GM18507 (cell line): Measurements from ENCODE around the gene NPC1L1.

Experiments used
- DNase-seq: peaks from one replicate; pipeline ENCODE4 v3.0.0; 2011; ENCODE audit warnings: low read depth; ENCODE audit not compliant: insufficient read length; ENCODE audit errors: extremely low spot score
- FAIRE-seq: peaks from 2 replicates; lab custom pipeline; 2011; peaks lifted over from hg19 to GRCh38; lab: Jason Lieb, UNC

Gene NPC1L1

DNA sequence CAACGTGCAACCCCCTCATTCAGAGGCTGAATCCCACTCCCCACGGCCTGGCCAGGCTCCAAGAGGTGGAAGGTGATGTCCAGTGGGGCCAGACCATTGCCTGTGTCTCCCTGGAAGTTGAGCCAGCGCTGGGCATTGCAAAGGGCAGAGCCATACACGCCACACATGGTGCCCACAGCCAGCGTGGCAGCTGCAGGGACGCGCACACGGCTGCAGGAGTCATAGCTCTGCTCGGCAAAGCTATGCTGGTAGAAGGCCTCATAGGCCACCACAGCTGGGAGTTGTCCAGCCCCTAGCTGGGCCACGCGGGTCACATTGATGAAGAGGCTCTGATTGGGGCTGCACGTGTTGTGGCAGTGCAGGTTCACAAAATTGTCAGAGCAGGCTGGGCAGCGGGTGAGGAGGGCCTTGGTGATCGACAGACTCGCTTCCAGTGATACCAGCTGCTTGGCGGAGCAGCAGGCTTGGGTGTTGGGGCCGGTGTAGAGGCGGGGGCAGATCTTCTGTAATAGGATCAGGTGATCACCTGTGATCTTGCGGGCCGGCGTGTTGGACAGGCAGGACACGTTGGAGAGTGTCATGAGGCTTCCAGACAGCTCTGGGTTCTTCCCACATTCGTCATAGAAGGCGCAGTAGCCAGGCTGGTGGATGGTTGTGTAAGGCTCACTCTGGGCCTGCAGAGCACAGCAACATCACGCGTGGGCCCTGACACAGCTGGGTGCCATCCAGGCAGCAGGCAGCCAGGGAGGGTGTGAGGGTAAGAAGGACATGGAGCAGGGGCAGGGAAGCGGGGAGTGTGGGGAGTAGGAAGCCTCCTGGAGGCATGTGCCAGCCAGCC, 1.2 kb downstream of the NPC1L1 start:
- DNase-seq (no peak), FAIRE-seq (no peak)

DNA sequence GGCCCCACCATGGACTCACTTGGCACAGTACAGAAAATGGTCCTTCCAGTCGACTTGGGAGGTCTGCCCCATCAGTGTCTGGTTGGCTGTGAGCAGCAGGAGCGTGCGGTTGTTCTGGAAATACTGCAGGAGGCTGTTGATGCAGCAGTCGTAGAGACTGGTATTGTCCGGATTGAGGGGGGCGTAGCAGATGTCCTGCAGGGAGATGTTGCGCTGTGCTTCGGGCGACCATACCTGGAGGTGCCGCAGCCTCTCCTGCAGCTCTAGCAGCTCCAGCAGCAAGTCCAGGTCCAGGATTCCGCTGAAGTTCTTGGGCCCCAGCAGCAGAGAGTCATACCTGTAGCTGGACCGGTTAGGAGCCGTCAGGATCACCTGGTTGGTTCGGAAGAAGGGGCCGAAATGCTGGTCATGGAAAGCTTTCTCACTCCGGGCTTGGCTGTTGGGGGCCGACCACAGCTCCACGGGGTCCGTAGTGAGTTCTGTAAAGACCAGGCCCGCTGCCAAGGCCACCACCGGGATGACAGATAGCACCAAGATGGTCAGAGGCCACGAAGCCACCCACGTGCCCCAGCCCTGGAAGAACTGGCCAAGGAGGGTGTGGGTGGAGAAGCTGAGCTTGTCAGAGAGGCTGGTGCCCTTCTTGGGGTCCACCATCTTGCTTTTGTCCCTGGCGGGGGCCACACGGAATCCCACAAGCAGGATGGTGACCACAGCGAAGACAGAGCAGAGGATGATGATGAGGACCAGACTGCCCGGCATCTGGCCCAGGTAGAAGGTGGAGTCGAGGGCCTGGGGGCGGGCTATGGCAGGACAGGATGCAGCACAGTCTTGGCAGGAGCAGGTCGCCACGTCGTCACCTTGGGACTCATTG, 2.1 kb downstream of the NPC1L1 start:
- no peak for DNase-seq
- FAIRE-seq: no peak

DNA sequence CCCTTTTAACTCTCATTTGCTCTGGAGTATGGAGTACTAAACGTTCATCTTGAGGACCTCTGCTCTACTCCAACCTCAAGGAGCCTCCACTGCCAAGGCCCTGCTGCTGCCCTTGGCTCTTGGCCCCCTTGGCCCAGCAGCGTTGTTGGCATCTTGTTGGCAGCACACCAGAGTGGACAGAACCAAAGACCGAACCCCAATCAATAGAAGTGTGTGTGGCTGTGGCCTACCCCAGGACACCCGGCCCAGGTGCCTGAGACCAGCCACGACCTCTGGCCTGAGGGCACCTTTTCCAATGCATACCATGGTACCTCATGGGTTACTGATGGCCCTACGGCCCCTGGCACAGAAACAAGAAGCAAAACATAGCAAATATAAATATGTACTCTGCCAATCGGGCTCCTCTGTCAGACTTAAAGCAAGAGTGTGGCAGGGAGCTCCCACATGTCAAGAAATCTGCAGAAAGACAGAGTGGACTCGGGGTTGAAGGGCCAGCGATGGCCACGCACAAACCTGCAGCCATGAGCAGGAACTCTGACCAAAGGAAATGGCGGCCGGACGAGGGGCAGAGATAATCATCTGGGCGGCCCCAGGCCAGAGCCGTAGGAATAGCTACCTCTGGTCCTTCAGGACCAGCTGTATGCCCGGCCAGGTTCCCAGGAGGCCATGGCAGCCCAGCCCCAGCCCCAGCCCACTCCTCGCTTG, 2.9 kb downstream of the NPC1L1 start:
- DNase-seq (no peak), FAIRE-seq (no peak)

DNA sequence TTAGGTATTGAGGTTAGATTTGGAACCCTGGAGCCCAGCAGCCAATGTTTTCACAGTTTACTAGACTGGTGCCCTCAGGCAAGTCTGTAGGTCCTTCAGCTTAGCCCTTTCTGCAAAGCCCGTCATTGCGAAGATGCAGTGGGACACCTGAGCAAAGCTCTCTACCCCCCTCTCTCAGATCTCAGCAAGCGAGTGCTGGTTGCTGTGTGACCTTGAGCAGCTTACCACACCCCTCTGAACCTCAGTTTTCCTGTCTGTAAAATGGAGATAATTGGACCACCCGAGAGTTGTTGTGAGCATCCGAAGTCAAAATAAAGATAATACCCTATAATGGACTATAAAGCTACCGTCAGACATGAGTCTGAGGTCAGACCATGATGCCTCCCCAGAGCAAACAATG, 3.7 kb downstream of the NPC1L1 start:
- DNase-seq (no peak), FAIRE-seq (no peak)

DNA sequence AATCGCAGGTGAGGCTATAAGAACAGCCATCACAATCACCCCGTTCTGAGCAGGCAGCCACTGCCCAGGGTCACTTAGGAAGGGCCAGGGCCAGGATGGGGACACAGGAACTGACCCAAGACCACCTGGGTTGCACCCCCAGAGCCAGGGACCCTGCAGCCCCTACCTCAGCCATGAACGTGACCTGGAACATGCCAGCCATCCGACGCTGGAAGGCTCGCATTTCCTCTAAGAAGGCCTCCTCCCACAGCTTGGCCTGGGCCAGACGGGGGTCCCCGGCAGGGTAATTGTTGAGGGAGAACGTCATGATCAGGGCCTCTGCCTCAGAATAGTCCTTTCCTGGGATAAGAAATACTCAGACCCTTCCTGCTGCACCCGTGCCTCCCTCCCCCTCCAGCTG, 5.0 kb downstream of the NPC1L1 start:
- FAIRE-seq: no peak
- DNase-seq: no peak

DNA sequence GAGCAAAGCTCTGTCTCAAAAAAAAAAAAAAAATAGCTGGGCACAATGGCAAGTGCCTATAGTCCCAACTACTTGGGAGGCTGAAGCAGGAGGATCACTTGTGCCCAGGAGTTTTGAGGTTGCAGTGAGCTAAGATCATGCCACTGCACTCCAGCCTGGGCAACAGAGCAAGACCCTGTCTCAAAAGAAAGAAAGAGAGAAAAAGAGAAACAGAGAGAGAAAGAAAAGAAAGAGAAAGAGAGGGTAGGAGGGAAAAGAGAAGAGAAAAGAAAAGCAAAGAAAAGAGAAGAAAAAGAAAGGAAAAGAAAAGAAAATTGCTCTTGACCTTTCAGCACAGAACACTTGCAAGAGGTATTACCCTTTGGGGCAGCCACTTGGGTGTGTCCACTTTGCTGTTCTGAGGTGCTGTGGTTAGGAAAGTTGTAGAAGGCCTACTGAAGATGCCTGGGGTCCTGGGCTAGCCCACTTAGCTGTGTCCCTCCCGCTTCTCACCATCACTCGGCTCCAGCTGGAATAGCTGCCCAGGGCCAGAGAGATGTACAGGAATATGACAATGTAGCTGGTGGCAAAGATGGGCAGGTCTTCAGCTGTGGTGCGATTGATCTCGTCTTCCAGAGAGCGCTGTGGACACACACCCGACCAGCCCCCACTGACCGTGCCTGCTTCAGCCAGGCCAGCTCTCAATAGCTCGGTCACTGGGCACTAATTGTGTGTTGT, 5.6 kb downstream of the NPC1L1 start:
- DNase-seq (no peak), FAIRE-seq (no peak)

- DNase-seq (peak; percentile 70), FAIRE-seq (peak; percentile 73)
Observed at GRCh38 chr7:44534501-44534900, 6.6 kb downstream of the NPC1L1 start.

- FAIRE-seq: no peak
- DNase-seq: no peak
Observed at GRCh38 chr7:44534087-44534486, 7.0 kb downstream of the NPC1L1 start.

- DNase-seq: no peak
- no peak for FAIRE-seq
Observed at GRCh38 chr7:44533301-44534055, 7.7 kb downstream of the NPC1L1 start.

- DNase-seq (no peak), FAIRE-seq (no peak)
Observed at GRCh38 chr7:44531421-44532380, 9.4 kb downstream of the NPC1L1 start.

GRCh38 chr7:44530990-44531389, 10.1 kb downstream of the NPC1L1 start:
- DNase-seq (no peak), FAIRE-seq (no peak)

DNA sequence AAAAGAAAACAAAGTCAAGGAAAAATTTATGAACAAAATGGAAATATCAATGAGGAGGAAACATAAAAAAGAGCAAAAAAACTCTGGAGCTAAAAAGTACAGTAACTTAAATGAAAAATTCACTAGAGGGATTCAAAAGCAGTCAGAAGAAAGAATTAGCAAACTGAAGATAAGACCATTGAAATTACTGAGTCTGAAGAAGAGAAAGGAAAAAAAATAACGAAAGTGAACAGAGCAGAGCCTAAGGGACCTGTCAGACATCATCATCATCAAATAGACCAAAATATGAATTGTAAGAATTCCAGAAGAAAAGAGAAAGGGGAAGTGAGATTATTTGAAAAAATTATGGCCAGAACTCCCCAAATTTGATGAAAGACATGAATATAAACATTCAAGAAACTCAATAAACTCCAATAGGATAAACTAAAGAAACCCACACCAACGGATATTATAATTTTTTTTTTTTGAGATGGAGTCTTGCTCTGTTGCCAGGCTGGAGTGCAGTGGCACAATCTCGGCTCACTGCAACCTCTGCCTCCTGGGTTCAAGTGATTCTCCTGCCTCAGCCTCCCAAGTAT, 16.2 kb downstream of the NPC1L1 start:
- FAIRE-seq (no peak), DNase-seq (no peak)

DNA sequence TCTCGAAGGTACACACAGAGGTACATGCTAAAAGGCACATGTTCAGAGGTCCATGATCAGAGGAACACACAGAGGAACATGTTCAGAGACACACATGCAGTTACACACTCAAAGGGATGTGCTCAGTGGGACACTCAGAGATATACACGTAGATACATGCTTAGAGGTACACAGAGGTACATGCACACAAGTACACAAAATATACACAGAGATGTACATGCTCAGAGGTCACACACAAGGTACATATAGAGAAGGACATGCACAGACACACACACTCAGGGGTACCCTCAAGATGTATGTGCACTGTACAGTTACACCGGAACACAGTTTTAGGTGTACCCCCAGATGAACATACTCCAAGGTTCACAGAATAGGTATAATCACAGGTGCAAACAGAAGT, 18.8 kb downstream of the NPC1L1 start:
- no peak for DNase-seq
- no peak for FAIRE-seq

DNA sequence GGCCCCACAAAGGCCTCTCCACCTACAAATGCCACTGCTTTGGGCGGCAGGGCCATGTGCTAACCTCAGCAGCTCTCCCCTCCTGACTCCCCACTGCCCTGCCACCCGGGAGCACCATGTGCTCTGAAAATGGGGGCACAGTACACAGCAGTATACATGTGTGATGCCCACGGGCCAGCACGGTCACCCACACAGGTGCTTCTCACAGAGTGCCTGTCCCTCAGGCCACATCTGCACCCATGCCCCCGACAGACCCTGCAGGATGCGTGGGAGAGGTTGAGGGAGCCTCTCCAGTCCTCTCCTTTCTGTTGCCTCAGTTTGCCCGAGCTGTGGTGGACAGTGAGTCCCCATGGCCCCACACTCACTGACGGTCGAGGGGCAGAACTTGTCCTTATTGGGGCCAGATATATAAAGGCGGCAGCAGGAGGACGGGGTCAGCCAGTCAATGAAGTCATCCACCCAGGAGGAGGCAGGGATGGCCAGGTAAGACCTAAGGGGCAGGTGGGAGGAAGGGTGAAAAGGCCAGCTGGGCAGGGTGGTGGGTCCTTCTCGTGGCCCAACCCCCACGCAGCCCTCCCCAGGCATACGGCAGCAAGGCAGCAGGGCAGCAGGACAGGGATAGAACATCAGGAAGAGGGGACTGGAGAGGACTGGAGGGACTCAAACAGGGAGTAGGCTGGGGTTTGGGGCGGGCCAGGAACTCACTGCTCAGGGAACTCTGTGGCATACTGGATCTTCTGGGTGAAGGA, 19.6 kb downstream of the NPC1L1 start:
- FAIRE-seq (no peak), DNase-seq (no peak)

DNA sequence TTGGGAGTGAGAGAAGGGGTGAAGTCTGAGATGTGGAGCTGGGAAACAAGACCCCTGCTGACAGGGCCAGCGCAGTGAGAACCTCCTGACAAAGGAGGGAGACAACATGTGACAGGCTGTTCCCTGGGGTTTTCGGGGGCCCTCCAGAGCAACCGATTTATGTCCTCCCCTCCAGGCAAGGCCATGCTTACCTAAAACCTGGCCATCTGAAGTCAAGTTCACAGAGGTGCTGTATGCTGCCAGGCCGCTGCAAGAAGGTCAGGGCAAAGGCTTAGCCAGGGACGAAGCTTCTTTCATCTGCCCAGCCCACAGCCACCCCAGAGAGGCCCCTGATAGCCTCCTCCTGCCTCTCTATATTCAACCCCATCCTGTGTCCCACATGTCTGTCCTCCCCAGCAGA, 20.6 kb downstream of the NPC1L1 start:
- FAIRE-seq: no peak
- DNase-seq: no peak

DNA sequence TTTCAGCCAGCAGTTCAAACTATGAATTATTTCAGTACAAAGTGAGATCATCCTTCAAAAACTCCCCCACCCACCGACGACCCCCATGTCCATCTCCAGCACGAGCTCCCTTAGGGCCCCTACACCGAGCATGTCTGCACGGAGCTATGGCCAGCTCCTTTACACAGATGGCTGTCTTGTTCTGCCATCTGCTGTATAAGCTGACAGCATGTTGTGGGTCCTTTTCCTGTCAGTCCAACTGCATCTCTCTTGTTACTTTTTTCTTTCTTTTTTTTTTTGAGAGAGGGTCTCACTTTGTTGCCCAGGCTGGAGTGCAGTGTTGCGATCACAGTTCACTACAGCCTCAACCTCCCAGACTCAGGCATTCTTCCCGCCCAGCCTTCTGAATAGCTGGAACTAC, 21.6 kb downstream of the NPC1L1 start:
- DNase-seq (no peak), FAIRE-seq (no peak)

DNA sequence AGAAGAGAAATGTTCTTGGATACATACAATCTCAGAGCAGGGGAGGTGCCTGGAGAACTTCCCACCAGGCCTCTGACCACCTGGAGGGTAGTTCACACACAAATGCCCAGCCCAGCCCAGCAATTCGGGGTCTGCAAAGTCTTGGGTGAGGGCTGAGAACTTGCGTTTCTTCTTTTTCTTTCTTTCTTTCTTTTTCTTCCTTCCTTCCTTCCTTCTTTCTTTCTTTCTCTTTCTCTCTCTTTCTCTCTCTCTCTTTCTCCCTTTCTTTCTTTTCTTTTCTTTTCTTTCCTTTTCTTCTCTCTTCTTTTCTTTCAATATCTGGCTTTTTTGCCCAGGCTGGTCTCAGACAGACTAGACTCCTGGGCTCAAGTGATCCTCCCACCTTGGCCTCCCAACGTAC, 22.4 kb downstream of the NPC1L1 start:
- DNase-seq (no peak), FAIRE-seq (no peak)
